B cell (primary cell): ENCODE measurements around the gene CD81.

Experiments
- EZH2 ChIP-seq: IDR thresholded peaks from 2 replicates; pipeline ENCODE4 v1.6.1; 2012; ENCODE audit warnings: borderline replicate concordance, low read depth, mild to moderate bottlenecking, moderate library complexity, low read length; ENCODE audit not compliant: insufficient read depth, poor library complexity, severe bottlenecking
- TF ChIP-seq, protein P1 (sequence below): fragments of 200-600 bp; IDR thresholded peaks from one replicate; pipeline ENCODE4 v1.8.0; 2022; ENCODE audit warnings: antibody characterized with exemption, mild to moderate bottlenecking

DNA sequence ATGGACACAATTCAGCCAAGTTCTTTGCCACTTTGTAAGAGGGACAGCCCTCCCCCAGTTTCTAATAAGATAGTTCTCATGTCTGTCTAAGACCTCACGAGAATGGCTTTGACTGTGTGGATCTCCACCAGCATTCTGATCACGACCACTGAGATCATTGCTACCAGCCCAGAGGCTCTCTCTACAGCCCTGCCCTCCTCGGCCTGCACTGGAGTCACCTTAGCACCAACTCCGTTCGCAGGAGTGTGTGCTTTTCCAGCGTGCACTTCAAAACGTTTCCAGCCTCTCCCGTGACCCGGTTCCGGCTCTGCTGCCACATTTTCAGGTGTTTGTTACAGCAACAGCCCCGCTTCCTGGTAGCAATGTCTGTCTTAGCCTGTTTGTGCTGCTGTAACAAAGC, 49.1 kb upstream of the CD81 start:
- TF ChIP-seq, protein P1, sequence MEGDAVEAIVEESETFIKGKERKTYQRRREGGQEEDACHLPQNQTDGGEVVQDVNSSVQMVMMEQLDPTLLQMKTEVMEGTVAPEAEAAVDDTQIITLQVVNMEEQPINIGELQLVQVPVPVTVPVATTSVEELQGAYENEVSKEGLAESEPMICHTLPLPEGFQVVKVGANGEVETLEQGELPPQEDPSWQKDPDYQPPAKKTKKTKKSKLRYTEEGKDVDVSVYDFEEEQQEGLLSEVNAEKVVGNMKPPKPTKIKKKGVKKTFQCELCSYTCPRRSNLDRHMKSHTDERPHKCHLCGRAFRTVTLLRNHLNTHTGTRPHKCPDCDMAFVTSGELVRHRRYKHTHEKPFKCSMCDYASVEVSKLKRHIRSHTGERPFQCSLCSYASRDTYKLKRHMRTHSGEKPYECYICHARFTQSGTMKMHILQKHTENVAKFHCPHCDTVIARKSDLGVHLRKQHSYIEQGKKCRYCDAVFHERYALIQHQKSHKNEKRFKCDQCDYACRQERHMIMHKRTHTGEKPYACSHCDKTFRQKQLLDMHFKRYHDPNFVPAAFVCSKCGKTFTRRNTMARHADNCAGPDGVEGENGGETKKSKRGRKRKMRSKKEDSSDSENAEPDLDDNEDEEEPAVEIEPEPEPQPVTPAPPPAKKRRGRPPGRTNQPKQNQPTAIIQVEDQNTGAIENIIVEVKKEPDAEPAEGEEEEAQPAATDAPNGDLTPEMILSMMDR = no peak
- no peak for TF ChIP-seq EZH2
